Keratinocyte (primary cell): ENCODE measurements around the gene VPS41. TPM values are rescaled to one million over a fixed set of nuclear protein-coding genes. Genes with fewer than 3 reads are reported as not detected.

Source experiments
- DNase-seq: peaks from one replicate; pipeline ENCODE4 v3.0.0-alpha.2; 2011; ENCODE audit warnings: low read depth, missing footprints, low spot score
- FAIRE-seq: peaks from 2 replicates; lab custom pipeline; 2011; peaks lifted over from hg19 to GRCh38; lab: Jason Lieb, UNC
- H2AFZ ChIP-seq: 2 replicates; pipeline ENCODE4 v1.6.0; 2012; ENCODE audit warnings: low read length, control low read depth, inconsistent platforms; ENCODE audit not compliant: control insufficient read depth
- H3K27ac ChIP-seq: 2 replicates; pipeline ENCODE4 v1.5.1; 2011; ENCODE audit warnings: low read length; ENCODE audit not compliant: control insufficient read depth, insufficient read depth
- H3K27me3 ChIP-seq: 3 replicates; pipeline ENCODE4 v1.6.0; 2011; ENCODE audit warnings: low read length; ENCODE audit not compliant: control insufficient read depth, insufficient read depth; ENCODE audit errors: extremely low read depth
- H3K36me3 ChIP-seq, 2 experiments: 2 replicates in 1 of 2; 3 replicates in 1 of 2; pipeline ENCODE4 v1.5.1; 2011; ENCODE audit warnings: low read length in 2 of 2, mild to moderate bottlenecking in 1 of 2; ENCODE audit not compliant: control insufficient read depth in 2 of 2, insufficient read depth in 2 of 2; ENCODE audit errors: extremely low read depth in 1 of 2
- H3K4me1 ChIP-seq: 3 replicates; pipeline ENCODE4 v1.5.1; 2011; ENCODE audit warnings: low read length; ENCODE audit not compliant: control insufficient read depth, insufficient read depth; ENCODE audit errors: extremely low read depth
- H3K4me2 ChIP-seq: 3 replicates; pipeline ENCODE4 v1.6.0; 2011; ENCODE audit warnings: low read depth, low read length; ENCODE audit not compliant: control insufficient read depth, insufficient read depth; ENCODE audit errors: extremely low read depth
- H3K4me3 ChIP-seq, 3 experiments: fragments of 200-600 bp in 1 of 3; sonication (generic) in 1 of 3; 2 replicates in 2 of 3; 3 replicates in 1 of 3; pipeline ENCODE4 v1.5.1; 2011 to 2016; ENCODE audit warnings: low read length in 3 of 3, mild to moderate bottlenecking in 3 of 3, control low read depth in 2 of 3, inconsistent platforms in 1 of 3, low read depth in 1 of 3, mixed read lengths in 1 of 3, mixed run types in 1 of 3, moderate library complexity in 1 of 3; ENCODE audit not compliant: control insufficient read depth in 2 of 3, insufficient read depth in 2 of 3; ENCODE audit errors: extremely low read depth in 1 of 3
- H3K79me2 ChIP-seq: 2 replicates; pipeline ENCODE4 v1.6.0; 2012; ENCODE audit warnings: low read length; ENCODE audit not compliant: control insufficient read depth, insufficient read depth
- H3K9ac ChIP-seq: 3 replicates; pipeline ENCODE4 v1.6.0; 2011; ENCODE audit warnings: low read length; ENCODE audit not compliant: control insufficient read depth, insufficient read depth; ENCODE audit errors: extremely low read depth
- H3K9me1 ChIP-seq: 3 replicates; pipeline ENCODE4 v1.6.0; 2011; ENCODE audit warnings: low read length; ENCODE audit not compliant: control insufficient read depth, insufficient read depth; ENCODE audit errors: extremely low read depth
- H3K9me3 ChIP-seq: 2 replicates; pipeline ENCODE4 v1.5.1; 2012; ENCODE audit warnings: low read depth, low read length; ENCODE audit not compliant: control insufficient read depth
- H4K20me1 ChIP-seq: 3 replicates; pipeline ENCODE4 v1.6.0; 2011; ENCODE audit warnings: low read length; ENCODE audit not compliant: control insufficient read depth, insufficient read depth; ENCODE audit errors: extremely low read depth
- EZH2 ChIP-seq: IDR thresholded peaks from one replicate; pipeline ENCODE4 v1.6.1; 2012; ENCODE audit warnings: inconsistent platforms, mild to moderate bottlenecking, low read length, moderate library complexity
- dilution Hi-C: fragments of 300-500 bp; cut with MboI; formaldehyde crosslinking; loops from one replicate; pipeline ENCODE4 v1.7.0; 2020; ENCODE audit warnings: low sequenced_read_pairs; ENCODE audit not compliant: extremely low pct_ligation_motif_present
- polyA plus RNA-seq, 5 experiments: library from polyadenylated mRNA; depleted of rRNA in 3 of 5; stranded (reverse) in 3 of 5; stranded (forward) in 1 of 5; unstranded in 1 of 5; fragments of >200 nt; gene quantifications; 1 replicate in 1 of 5; 2 replicates in 3 of 5; 3 replicates in 1 of 5; pipeline versions ENCODE4 v1.2.1 to v1.2.3, GENCODE V29; 2011 to 2012; ENCODE audit warnings: missing spikeins in 2 of 5, low read depth in 1 of 5, low replicate concordance in 1 of 5
- TF ChIP-seq, protein P1 (sequence below), 3 experiments: IDR thresholded peaks in 1 of 3; conservative IDR thresholded peaks in 1 of 3; optimal IDR thresholded peaks in 1 of 3; 2 replicates in 2 of 3; 3 replicates in 1 of 3; pipeline versions ENCODE3 to v1.5.1; 2011; ENCODE audit warnings: low read length in 3 of 3, mild to moderate bottlenecking in 3 of 3, moderate library complexity in 2 of 3, control low read depth in 1 of 3, inconsistent platforms in 1 of 3; ENCODE audit not compliant: insufficient read depth in 2 of 3; ENCODE audit errors: extremely low read depth in 1 of 3

The VPS41 gene
- polyA plus RNA-seq, 1 donor (not counting 4 experiments of a cell fraction or from before 2014, with no cell fraction given): 38.1 TPM

- no peak overlapping the region for H3K9ac ChIP-seq
- peaks cover 3 to 9% of the 10 kb centered on the region in 2 experiments for H3K36me3 ChIP-seq
- dilution Hi-C loops: no loop called here
- no peak for TF ChIP-seq EZH2
- TF ChIP-seq, protein P1, sequence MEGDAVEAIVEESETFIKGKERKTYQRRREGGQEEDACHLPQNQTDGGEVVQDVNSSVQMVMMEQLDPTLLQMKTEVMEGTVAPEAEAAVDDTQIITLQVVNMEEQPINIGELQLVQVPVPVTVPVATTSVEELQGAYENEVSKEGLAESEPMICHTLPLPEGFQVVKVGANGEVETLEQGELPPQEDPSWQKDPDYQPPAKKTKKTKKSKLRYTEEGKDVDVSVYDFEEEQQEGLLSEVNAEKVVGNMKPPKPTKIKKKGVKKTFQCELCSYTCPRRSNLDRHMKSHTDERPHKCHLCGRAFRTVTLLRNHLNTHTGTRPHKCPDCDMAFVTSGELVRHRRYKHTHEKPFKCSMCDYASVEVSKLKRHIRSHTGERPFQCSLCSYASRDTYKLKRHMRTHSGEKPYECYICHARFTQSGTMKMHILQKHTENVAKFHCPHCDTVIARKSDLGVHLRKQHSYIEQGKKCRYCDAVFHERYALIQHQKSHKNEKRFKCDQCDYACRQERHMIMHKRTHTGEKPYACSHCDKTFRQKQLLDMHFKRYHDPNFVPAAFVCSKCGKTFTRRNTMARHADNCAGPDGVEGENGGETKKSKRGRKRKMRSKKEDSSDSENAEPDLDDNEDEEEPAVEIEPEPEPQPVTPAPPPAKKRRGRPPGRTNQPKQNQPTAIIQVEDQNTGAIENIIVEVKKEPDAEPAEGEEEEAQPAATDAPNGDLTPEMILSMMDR (optimal IDR thresholded peaks at IDR 0.05 in 1 of 3, IDR thresholded peaks at IDR 0.05 in 1 of 3, conservative IDR thresholded peaks at IDR 0.05 in 1 of 3; ENCODE audit: extremely low read depth in 1 of 3, insufficient read depth in 2 of 3, low read length in 3 of 3): no peak
- no peaks in the 10 kb centered on the region for H3K9me3 ChIP-seq
- H3K4me1 ChIP-seq: no peaks in the 10 kb centered on the region
- H3K4me3 ChIP-seq: no peak overlapping the region
- H3K9me1 ChIP-seq: no peaks in the 10 kb centered on the region
- H3K27me3 ChIP-seq: no peaks in the 10 kb centered on the region
- no peak overlapping the region for H2AFZ ChIP-seq
- no peaks in the 10 kb centered on the region for H4K20me1 ChIP-seq
- H3K27ac ChIP-seq: no peak overlapping the region
- H3K4me2 ChIP-seq: no peak overlapping the region
- DNase-seq (no peak), FAIRE-seq (no peak)
- H3K79me2 ChIP-seq: no peaks in the 10 kb centered on the region
Observed at GRCh38 chr7:38728145-38728544, 180.8 kb downstream of the VPS41 start.

DNA sequence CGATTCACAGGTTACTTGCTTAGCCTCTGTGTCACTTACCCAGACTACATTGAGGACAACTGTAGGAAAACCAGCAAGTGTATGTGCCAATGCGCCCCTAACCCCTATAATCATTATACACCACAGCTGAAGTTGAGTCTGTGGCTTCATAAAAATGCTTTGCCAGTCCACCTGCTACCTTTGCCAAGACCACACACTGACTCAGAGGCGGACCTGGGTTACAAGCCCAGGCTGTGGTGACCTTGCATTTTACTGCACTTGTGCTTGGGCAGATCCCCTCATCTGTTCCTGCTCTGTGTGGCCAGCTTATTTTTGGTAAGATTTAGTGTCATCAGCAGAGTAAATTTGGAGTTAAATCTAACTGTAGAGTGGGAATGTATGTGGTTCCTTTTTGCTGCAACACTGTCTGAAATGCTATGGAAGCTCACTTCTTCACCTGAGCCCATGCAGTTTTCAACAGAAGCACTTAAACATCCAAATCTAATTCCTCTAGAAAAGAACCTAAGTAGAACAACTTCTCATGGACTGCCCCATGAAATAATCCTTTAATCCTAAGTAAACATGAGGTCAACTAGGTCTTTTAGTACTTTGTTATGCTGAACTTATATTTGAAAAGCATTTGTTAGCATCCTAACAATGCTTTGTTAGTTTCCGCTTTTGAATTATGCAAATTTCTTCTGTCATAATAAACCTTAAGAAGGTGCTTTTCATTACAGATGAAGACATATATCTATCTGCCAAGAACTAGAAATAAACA, 181.6 kb downstream of the VPS41 start:
- no peaks in the 10 kb centered on the region for H3K4me1 ChIP-seq
- no peaks in the 10 kb centered on the region for H3K27me3 ChIP-seq
- no peak overlapping the region for H3K9ac ChIP-seq
- DNase-seq (no peak), FAIRE-seq (no peak)
- H2AFZ ChIP-seq: no peak overlapping the region
- H3K4me3 ChIP-seq: no peak overlapping the region
- TF ChIP-seq, protein P1 (optimal IDR thresholded peaks at IDR 0.05 in 1 of 3, IDR thresholded peaks at IDR 0.05 in 1 of 3, conservative IDR thresholded peaks at IDR 0.05 in 1 of 3; ENCODE audit: extremely low read depth in 1 of 3, insufficient read depth in 2 of 3, low read length in 3 of 3): no peak
- no peak for TF ChIP-seq EZH2
- no peak overlapping the region for H3K4me2 ChIP-seq
- no peaks in the 10 kb centered on the region for H4K20me1 ChIP-seq
- H3K27ac ChIP-seq: no peak overlapping the region
- dilution Hi-C loops: no loop called here
- peaks cover 3 to 9% of the 10 kb centered on the region in 2 experiments for H3K36me3 ChIP-seq
- no peaks in the 10 kb centered on the region for H3K79me2 ChIP-seq
- no peaks in the 10 kb centered on the region for H3K9me1 ChIP-seq
- H3K9me3 ChIP-seq: no peaks in the 10 kb centered on the region
